Heart left ventricle (tissue), 16 donors: ENCODE measurements around the gene S1PR2. TPM values are rescaled to one million over a fixed set of nuclear protein-coding genes. Genes with fewer than 3 reads are reported as not detected.
A peak's percentile ranks its signal among the peaks of the same experiment; 100 is the strongest.

ENCODE experiments used
- ATAC-seq, 4 donors: fragments of 200-7000 bp; cut with Tn5 transposase; one replicate each; pipeline ENCODE4 v1.9.1; 2020 to 2022; ENCODE audit warnings: moderate library complexity in 4 of 4, mild to moderate bottlenecking in 3 of 4, moderate number of reproducible peaks in 1 of 4
- DNase-seq, 5 donors: peaks; one replicate each; pipeline ENCODE4 v3.0.0-alpha.2; 2020
- H3K27ac ChIP-seq, 12 donors: fragments of 200-600 bp; sonication (generic) in 4 of 12; one replicate each; pipeline versions ENCODE4 v1.5.0 to v1.8.0; 2016 to 2022; ENCODE audit warnings: mild to moderate bottlenecking in 2 of 12
- H3K27me3 ChIP-seq, 9 donors: fragments of 200-600 bp; sonication (generic) in 2 of 9; one replicate each; pipeline versions ENCODE4 v1.5.1 to v1.8.0; 2016 to 2022; ENCODE audit warnings: mild to moderate bottlenecking in 3 of 9
- H3K36me3 ChIP-seq, 9 donors: fragments of 200-600 bp; sonication (generic) in 2 of 9; one replicate each; pipeline versions ENCODE4 v1.5.0 to v1.8.0; 2018 to 2022; ENCODE audit warnings: mild to moderate bottlenecking in 2 of 9
- H3K4me1 ChIP-seq, 12 donors: fragments of 200-600 bp; sonication (generic) in 4 of 12; one replicate each; pipeline versions ENCODE4 v1.5.0 to v1.8.0; 2016 to 2022; ENCODE audit warnings: mild to moderate bottlenecking in 3 of 12
- H3K4me3 ChIP-seq, 12 donors: fragments of 200-600 bp; sonication (generic) in 4 of 12; one replicate each; pipeline versions ENCODE4 v1.5.0 to v1.8.0; 2017 to 2022; ENCODE audit warnings: mild to moderate bottlenecking in 9 of 12, moderate library complexity in 4 of 12
- H3K9me3 ChIP-seq, 12 donors: fragments of 200-600 bp; sonication (generic) in 4 of 12; one replicate each; pipeline versions ENCODE4 v1.5.0 to v1.8.0; 2016 to 2022; ENCODE audit warnings: mild to moderate bottlenecking in 1 of 12
- CTCF ChIP-seq, 12 donors: fragments of 200-600 bp; sonication (generic) in 4 of 12; IDR thresholded peaks; one replicate each; pipeline versions ENCODE4 v1.5.0 to v1.8.0; 2018 to 2022; ENCODE audit warnings: antibody characterized with exemption in 12 of 12, mild to moderate bottlenecking in 5 of 12
- POLR2A ChIP-seq, 2 donors: fragments of 450-650 bp; IDR thresholded peaks; one replicate each; pipeline ENCODE4 v1.6.1; 2017; ENCODE audit warnings: antibody characterized with exemption in 2 of 2, mild to moderate bottlenecking in 2 of 2, moderate library complexity in 2 of 2
- WGBS, 4 donors: extraction: QIAGEN DNeasy Blood & Tissue Kit in 2 of 4; methylation state at CpG; one replicate each; pipeline versions ENCODE4 v1.1.5 to v1.1.7; 2013 to 2018; 5-methylcytosine and 5-hydroxymethylcytosine counted together
- intact Hi-C, 10 donors: fragments of 100-400 bp; cut with DNase I; formaldehyde crosslinking; loops; one replicate each; pipeline versions ENCODE4 v1.11.1 to v1.14.2; 2022
- polyA plus RNA-seq, 2 donors: library from polyadenylated mRNA; stranded (reverse); fragments of 200-250 nt; gene quantifications; one replicate each; pipeline ENCODE4 v1.2.3, GENCODE V29; 2013
- total RNA-seq, 9 donors: library from RNA; depleted of rRNA in 2 of 9; stranded (reverse); fragments of >200 nt in 2 of 9; fragmentation: NEBNext Ultra II Directional in 3 of 9; extraction: Animal tissue kit (Norgen Biotek cat#: 25700) in 3 of 9; gene quantifications; one replicate each; pipeline versions ENCODE4 v1.1.0 to v1.2.4, GENCODE V29; 2016 to 2023
- donor health status: ischemic (EF 13 %, LVEDD 7.1; RV severe dilation, severe dysfunction).
- donor health status: healthy with polysubstance abuse.
- donor health status: DM: no; HTN: yes; CAD: no.
- donor health status: DM: no; HTN: no; CAD: no.
- donor health status: ischemic (EF 25% LVEDD 6.9; RV normal size, moderate dysfunction).
- donor health status: ischemic (EF 25% LVEDD 5.7; RV mildly dilated, moderate dysfunction).
- donor health status: healthy.
- donor health status: DM: yes; HTN: yes; CAD: no.
- donor health status: ischemic (EF 35%, LVEDD 5.7; RV mildly dilated, moderate dysfunction).
- donor health status: nonischemic (EF 11% LVEDD 7.7; RV severe dilation, severe dysfunction).
- donor health status: DM: yes; HTN: yes; CAD: no.
- donor health status: PGD.
- donor health status: ischemic (EF 29% LVEDD 5.4; RV normal size, mild dysfunction).
- donor health status: nonischemic (EF 23%, LVEDD 6.1; RV moderate dilation, normal function).

S1PR2 gene
- total and polyA plus RNA-seq, 11 donors = 1.0 to 14.2 (median 4.3) TPM

- Histone ChIP-seq H3K4me3 (no peak overlapping the region), H3K9me3 (no peaks in the 10 kb centered on the region), H3K27me3 (no peaks in the 10 kb centered on the region), H3K4me1 (peaks cover 0 to 17% (median 0%) of the 10 kb centered on the region in 12 donors), H3K27ac (no peak overlapping the region), H3K36me3 (peaks cover 0 to 3% (median 0%) of the 10 kb centered on the region in 9 donors)
- intact Hi-C loops = no loop called here
- no peak for TF ChIP-seq CTCF (IDR thresholded peaks at IDR 0.05)
- TF ChIP-seq POLR2A (IDR thresholded peaks at IDR 0.05) = no peak
- WGBS, 4 donors = 85 to 93% (median 88%) methylated on average over 9 of the region's 9 CpGs
- no peak for DNase-seq
- no peak for ATAC-seq
These were observed 14.0 kb downstream of the S1PR2 start for GRCh38 chr19:10217085-10217484.

GRCh38 chr19:10214784-10215183 lies 16.3 kb downstream of the S1PR2 start:
- no peaks in the 10 kb centered on the region for H3K27me3 ChIP-seq
- DNase-seq (no peak), ATAC-seq (no peak)
- no peaks in the 10 kb centered on the region for H3K36me3 ChIP-seq
- intact Hi-C loops = no loop called here
- 82 to 98% (median 94%) methylated on average over 5 of the region's 5 CpGs for WGBS, 4 donors
- no peak overlapping the region for H3K27ac ChIP-seq
- H3K4me1 ChIP-seq = peaks cover 0 to 12% (median 0%) of the 10 kb centered on the region in 12 donors
- H3K4me3 ChIP-seq = no peak overlapping the region
- no peaks in the 10 kb centered on the region for H3K9me3 ChIP-seq
- TF ChIP-seq POLR2A (IDR thresholded peaks at IDR 0.05) (no peak), CTCF (IDR thresholded peaks at IDR 0.05) (no peak)

- H3K36me3 ChIP-seq = no peaks in the 10 kb centered on the region
- no peak overlapping the region for H3K4me3 ChIP-seq
- TF ChIP-seq CTCF (IDR thresholded peaks at IDR 0.05) = no peak
- no peak for TF ChIP-seq POLR2A (IDR thresholded peaks at IDR 0.05)
- intact Hi-C loops = no loop called here
- no peak for DNase-seq
- no peaks in the 10 kb centered on the region for H3K27me3 ChIP-seq
- H3K9me3 ChIP-seq = peaks cover 0 to 4% (median 0%) of the 10 kb centered on the region in 12 donors
- no peak overlapping the region for H3K27ac ChIP-seq
- 91 to 95% (median 92%) methylated on average over 6 of the region's 6 CpGs for WGBS, 4 donors
- peaks cover 0 to 22% (median 0%) of the 10 kb centered on the region in 12 donors for H3K4me1 ChIP-seq
- ATAC-seq = no peak
These were observed 19.4 kb downstream of the S1PR2 start for GRCh38 chr19:10211691-10212090.

GRCh38 chr19:10211061-10211460 lies 20.1 kb downstream of the S1PR2 start:
- no peak for ATAC-seq

More at GRCh38 chr19:10211061-10211460, 20.1 kb downstream of the S1PR2 start:
- Histone ChIP-seq H3K4me1 (peaks cover 0 to 22% (median 0%) of the 10 kb centered on the region in 12 donors), H3K36me3 (no peaks in the 10 kb centered on the region), H3K27ac (peak overlapping the region in 1 of 12 donors; percentile 43), H3K27me3 (no peaks in the 10 kb centered on the region), H3K4me3 (no peak overlapping the region), H3K9me3 (peaks cover 0 to 4% (median 0%) of the 10 kb centered on the region in 12 donors)
- DNase-seq = no peak
- TF ChIP-seq CTCF (IDR thresholded peaks at IDR 0.05) = no peak
- TF ChIP-seq POLR2A (IDR thresholded peaks at IDR 0.05) = no peak
- intact Hi-C loops = no loop called here
- WGBS, 4 donors = 83 to 86% (median 84%) methylated on average over 4 of the region's 4 CpGs
